Common myeloid progenitor, CD34-positive (primary cell): ENCODE data around the gene OPCML.

Experiments used
- CTCF ChIA-PET: fragments of 350-600 bp; sonication (Branson Sonifier 250); formaldehyde crosslinking; loops from one replicate; lab custom pipeline; 2021; ENCODE audit warnings: antibody characterized with exemption; lab: Charles Lee
- POLR2A ChIA-PET: fragments of 350-600 bp; sonication (Branson Sonifier 250); formaldehyde crosslinking; loops from one replicate; lab custom pipeline; 2021; ENCODE audit warnings: antibody characterized with exemption; lab: Charles Lee
- DNase-seq, 3 donors: peaks; one replicate each; pipeline versions ENCODE4 v3.0.0 to v3.0.0-alpha.2; 2013
- H3K27ac ChIP-seq, 2 experiments: 1 replicate in 1 of 2; 2 replicates in 1 of 2; pipeline ENCODE4 v1.7.0; 2013; ENCODE audit warnings: inconsistent platforms in 2 of 2, low read length in 2 of 2, mild to moderate bottlenecking in 2 of 2, low read depth in 1 of 2, moderate library complexity in 1 of 2; ENCODE audit not compliant: severe bottlenecking in 2 of 2, insufficient read depth in 1 of 2, poor library complexity in 1 of 2
- H3K27me3 ChIP-seq, 5 experiments: replicated peaks in 2 of 5; 1 replicate in 3 of 5; 2 replicates in 2 of 5; pipeline versions ENCODE4 v1.6.1 to v1.7.0; 2013; ENCODE audit warnings: low read length in 4 of 5, mild to moderate bottlenecking in 2 of 5, moderate library complexity in 2 of 5, inconsistent platforms in 1 of 5; ENCODE audit not compliant: insufficient read depth in 5 of 5, control insufficient read depth in 4 of 5
- H3K36me3 ChIP-seq, 4 experiments: 1 replicate in 2 of 4; 2 replicates in 2 of 4; pipeline versions ENCODE4 v1.6.1 to v1.7.0; 2013; ENCODE audit warnings: low read length in 3 of 4, control low read depth in 1 of 4, mild to moderate bottlenecking in 1 of 4; ENCODE audit not compliant: control insufficient read depth in 4 of 4, insufficient read depth in 4 of 4
- H3K4me1 ChIP-seq, 4 experiments: 1 replicate in 3 of 4; 2 replicates in 1 of 4; pipeline versions ENCODE4 v1.6.1 to v1.7.1; 2013; ENCODE audit warnings: low read length in 3 of 4, mild to moderate bottlenecking in 3 of 4, control low read depth in 1 of 4, inconsistent platforms in 1 of 4, moderate library complexity in 1 of 4; ENCODE audit not compliant: control insufficient read depth in 4 of 4, insufficient read depth in 4 of 4; ENCODE audit errors: control extremely low read depth in 1 of 4
- H3K4me3 ChIP-seq, 7 experiments: 1 replicate in 4 of 7; 2 replicates in 3 of 7; pipeline versions ENCODE4 v1.5.1 to v1.7.0; 2013; ENCODE audit warnings: mild to moderate bottlenecking in 7 of 7, low read length in 6 of 7, moderate library complexity in 6 of 7, inconsistent platforms in 2 of 7, low read depth in 2 of 7, control low read depth in 1 of 7; ENCODE audit not compliant: insufficient read depth in 4 of 7, control insufficient read depth in 1 of 7; ENCODE audit errors: extremely low read depth in 1 of 7
- H3K9me3 ChIP-seq, 5 experiments: 1 replicate in 4 of 5; 2 replicates in 1 of 5; pipeline versions ENCODE4 v1.6.1 to v1.7.1; 2013; ENCODE audit warnings: low read length in 4 of 5, mild to moderate bottlenecking in 2 of 5, inconsistent platforms in 1 of 5, low read depth in 1 of 5, moderate library complexity in 1 of 5; ENCODE audit not compliant: control insufficient read depth in 4 of 5, insufficient read depth in 2 of 5; ENCODE audit errors: control extremely low read depth in 1 of 5
- WGBS: methylation state at CpG from one replicate; pipeline ENCODE4 v1.1.5; 2013; ENCODE audit not compliant: insufficient coverage; 5-methylcytosine and 5-hydroxymethylcytosine counted together

The OPCML gene

GRCh38 chr11:133232665-133233064 lies 299.6 kb downstream of the OPCML start:
- H3K9me3 ChIP-seq = peaks cover 0 to 5% (median 0%) of the 10 kb centered on the region in 5 experiments

GRCh38 chr11:133230431-133230830 lies 301.9 kb downstream of the OPCML start:
- no peak overlapping the region for H3K27ac ChIP-seq
- no peak overlapping the region for H3K4me3 ChIP-seq
- H3K4me1 ChIP-seq = peaks cover 0 to 5% (median 0%) of the 10 kb centered on the region in 4 experiments
- H3K36me3 ChIP-seq = no peaks in the 10 kb centered on the region
- WGBS = 98% methylated on average over 5 of the region's 5 CpGs
- CTCF ChIA-PET = interaction anchor here (1.7 kb wide), 1 partner anchor 9 kb away, joined by 5 read pairs; no protein-coding TSS in a partner anchor
- DNase-seq = no peak
- POLR2A ChIA-PET = no interaction called here
- H3K9me3 ChIP-seq = peaks cover 0 to 5% (median 0%) of the 10 kb centered on the region in 5 experiments
- H3K27me3 ChIP-seq = peaks cover 0 to 50% (median 15%) of the 10 kb centered on the region in 5 experiments

More at GRCh38 chr11:133232665-133233064, 299.6 kb downstream of the OPCML start:
- DNase-seq = no peak
- H3K4me1 ChIP-seq = peaks cover 0 to 5% (median 0%) of the 10 kb centered on the region in 4 experiments
- H3K27me3 ChIP-seq = peaks cover 0 to 39% (median 11%) of the 10 kb centered on the region in 5 experiments
- H3K4me3 ChIP-seq = no peak overlapping the region
- ChIA-PET CTCF (no interaction called here), POLR2A (no interaction called here)
- no peaks in the 10 kb centered on the region for H3K36me3 ChIP-seq
- WGBS = no CpG with 5 or more reads among the region's 2 CpGs
- no peak overlapping the region for H3K27ac ChIP-seq

GRCh38 chr11:133228471-133229329 lies 303.6 kb downstream of the OPCML start:
- H3K4me3 ChIP-seq = no peak overlapping the region
- no peaks in the 10 kb centered on the region for H3K36me3 ChIP-seq
- H3K27me3 ChIP-seq = peaks cover 0 to 48% (median 15%) of the 10 kb centered on the region in 5 experiments
- POLR2A ChIA-PET = no interaction called here
- peaks cover 0 to 5% (median 0%) of the 10 kb centered on the region in 5 experiments for H3K9me3 ChIP-seq
- CTCF ChIA-PET = no interaction called here
- WGBS = 19% methylated on average over 26 of the region's 26 CpGs
- no peak overlapping the region for H3K27ac ChIP-seq
- peaks cover 0 to 5% (median 0%) of the 10 kb centered on the region in 4 experiments for H3K4me1 ChIP-seq
- DNase-seq = no peak

GRCh38 chr11:133227632-133228111 lies 304.6 kb downstream of the OPCML start:
- no peaks in the 10 kb centered on the region for H3K9me3 ChIP-seq
- POLR2A ChIA-PET = no interaction called here

GRCh38 chr11:133224271-133224670 lies 308.0 kb downstream of the OPCML start:
- Histone ChIP-seq H3K27me3 (peaks cover 0 to 36% (median 7%) of the 10 kb centered on the region in 5 experiments), H3K36me3 (no peaks in the 10 kb centered on the region), H3K27ac (no peak overlapping the region), H3K9me3 (no peaks in the 10 kb centered on the region), H3K4me1 (peaks cover 0 to 5% (median 0%) of the 10 kb centered on the region in 4 experiments), H3K4me3 (no peak overlapping the region)
- ChIA-PET POLR2A (no interaction called here), CTCF (interaction anchor here (0.9 kb wide), 1 partner anchor 10 kb away, joined by 4 read pairs; no protein-coding TSS in a partner anchor)
- no peak for DNase-seq
- WGBS = 92% methylated on average over 2 of the region's 5 CpGs

More at GRCh38 chr11:133227632-133228111, 304.6 kb downstream of the OPCML start:
- DNase-seq = no peak
- no peak overlapping the region for H3K27ac ChIP-seq
- CTCF ChIA-PET = no interaction called here
- H3K4me1 ChIP-seq = peaks cover 0 to 5% (median 0%) of the 10 kb centered on the region in 4 experiments
- H3K4me3 ChIP-seq = no peak overlapping the region
- H3K27me3 ChIP-seq = peaks cover 0 to 54% (median 15%) of the 10 kb centered on the region in 5 experiments
- H3K36me3 ChIP-seq = no peaks in the 10 kb centered on the region
- 70% methylated on average over 9 of the region's 9 CpGs for WGBS

GRCh38 chr11:133222425-133223330 lies 309.6 kb downstream of the OPCML start:
- H3K4me1 ChIP-seq = no peaks in the 10 kb centered on the region
- H3K4me3 ChIP-seq = no peak overlapping the region
- H3K36me3 ChIP-seq = no peaks in the 10 kb centered on the region
- no peak overlapping the region for H3K27ac ChIP-seq
- WGBS = 68% methylated on average over 10 of the region's 13 CpGs
- DNase-seq = no peak
- POLR2A ChIA-PET = no interaction called here
- no peaks in the 10 kb centered on the region for H3K9me3 ChIP-seq
- CTCF ChIA-PET = interaction anchor here (1.1 kb wide), 1 partner anchor 9 kb away, joined by 3 read pairs; no protein-coding TSS in a partner anchor
- H3K27me3 ChIP-seq = peaks cover 0 to 24% (median 4%) of the 10 kb centered on the region in 5 experiments
